PC-3 (cell line): Measurements from ENCODE around the gene CYP39A1. TPM values are rescaled to one million over a fixed set of nuclear protein-coding genes. Genes with fewer than 3 reads are reported as not detected.

Experiments used
- ATAC-seq: fragments of 200-7000 bp; cut with Tn5 transposase; 2 replicates; pipeline ENCODE4 v1.9.1; 2020; ENCODE audit warnings: mild to moderate bottlenecking, moderate library complexity
- BruUV-seq: library from RNA; stranded (reverse); fragments of 400-500 nt; replicated peaks from 2 replicates; lab custom pipeline; 2021; lab: Mats Ljungman, UMichigan
- CTCF ChIA-PET: fragments of 300-600 bp; sonication (Branson Sonifier 250); formaldehyde crosslinking; loops from one replicate; lab custom pipeline; 2022; ENCODE audit warnings: antibody characterized with exemption; lab: Charles Lee
- POLR2A ChIA-PET: fragments of 300-600 bp; sonication (Branson Sonifier 250); formaldehyde crosslinking; loops from one replicate; lab custom pipeline; 2022; ENCODE audit warnings: antibody characterized with exemption; ENCODE audit not compliant: unreplicated experiment; lab: Charles Lee
- DNase-seq: peaks from one replicate; pipeline ENCODE4 v3.0.0-alpha.2; 2015
- H2AFZ ChIP-seq: fragments of 300-600 bp; sonication (generic); 2 replicates; pipeline ENCODE4 v1.6.0; 2016; ENCODE audit warnings: antibody characterized with exemption, low read length
- H3F3A ChIP-seq: fragments of 300-600 bp; sonication (generic); one replicate; pipeline ENCODE4 v1.6.0; 2017; ENCODE audit warnings: antibody characterized with exemption, low read length, control low read depth, mild to moderate bottlenecking; ENCODE audit not compliant: unreplicated experiment
- H3K27ac ChIP-seq: fragments of 300-600 bp; sonication (generic); 2 replicates; pipeline ENCODE4 v1.5.1; 2016; ENCODE audit warnings: mild to moderate bottlenecking, low read length
- H3K27me3 ChIP-seq: fragments of 300-600 bp; sonication (generic); 2 replicates; pipeline ENCODE4 v1.6.1; 2016; ENCODE audit warnings: low read length, mixed read lengths
- H3K36me3 ChIP-seq: fragments of 300-600 bp; sonication (generic); 2 replicates; pipeline ENCODE4 v1.6.1; 2016; ENCODE audit warnings: low read depth, mixed run types, low read length, mixed read lengths
- H3K4me1 ChIP-seq: fragments of 300-600 bp; sonication (generic); 2 replicates; pipeline ENCODE4 v1.5.1; 2016; ENCODE audit warnings: low read length; ENCODE audit not compliant: insufficient read depth
- H3K4me2 ChIP-seq: fragments of 300-600 bp; sonication (generic); 2 replicates; pipeline ENCODE4 v1.6.0; 2016; ENCODE audit warnings: low read length
- H3K4me3 ChIP-seq: fragments of 300-600 bp; sonication (generic); 2 replicates; pipeline ENCODE4 v1.5.1; 2016; ENCODE audit warnings: mild to moderate bottlenecking, low read length, mixed read lengths
- H3K79me2 ChIP-seq: fragments of 300-600 bp; sonication (generic); 2 replicates; pipeline ENCODE4 v1.6.1; 2017; ENCODE audit warnings: low read length, mixed read lengths
- H3K9ac ChIP-seq: fragments of 300-600 bp; sonication (generic); 2 replicates; pipeline ENCODE4 v1.6.0; 2016; ENCODE audit warnings: mild to moderate bottlenecking, low read length
- H3K9me2 ChIP-seq: fragments of 300-600 bp; sonication (generic); replicated peaks from 2 replicates; pipeline ENCODE4 v1.6.1; 2016; ENCODE audit warnings: mixed run types, low read length, mixed read lengths
- H3K9me3 ChIP-seq: fragments of 300-600 bp; sonication (generic); 2 replicates; pipeline ENCODE4 v1.6.1; 2016; ENCODE audit warnings: low read length, mixed read lengths
- H4K20me1 ChIP-seq: fragments of 300-600 bp; sonication (generic); 2 replicates; pipeline ENCODE4 v1.6.1; 2016; ENCODE audit warnings: low read length, mixed read lengths
- CTCF ChIP-seq: fragments of 300-600 bp; sonication (generic); conservative IDR thresholded peaks from 2 replicates; pipeline ENCODE4 v1.5.1; 2017; ENCODE audit warnings: antibody characterized with exemption, low read depth, mild to moderate bottlenecking, low read length
- EZH2 ChIP-seq: fragments of 300-600 bp; sonication (generic); IDR thresholded peaks from one replicate; pipeline ENCODE4 v1.6.1; 2017; ENCODE audit warnings: antibody characterized with exemption, mild to moderate bottlenecking, low read length; ENCODE audit not compliant: unreplicated experiment
- EZH2phosphoT487 ChIP-seq: fragments of 300-600 bp; sonication (generic); IDR thresholded peaks from 2 replicates; pipeline ENCODE4 v1.6.1; 2018; ENCODE audit warnings: mild to moderate bottlenecking, antibody characterized with exemption, low read length, borderline replicate concordance
- intact Hi-C: fragments of 100-400 bp; cut with micrococcal nuclease; formaldehyde crosslinking; loops from 2 replicates; pipeline ENCODE4 v1.9.0; 2023
- total RNA-seq: library from RNA; depleted of rRNA; stranded (reverse); fragments of >200 nt; gene quantifications from 2 replicates; pipeline ENCODE4 v1.2.3, GENCODE V29; 2014

CYP39A1 gene
- total RNA-seq, 1 experiment from 2014 or later, result 0.66 TPM

GRCh38 chr6:46688966-46689335, 36.3 kb upstream of the CYP39A1 start:
- no peak overlapping the region for H3K4me3 ChIP-seq
- no peaks in the 10 kb centered on the region for H3K9me3 ChIP-seq
- no peak overlapping the region for H3K4me2 ChIP-seq
- no peak for DNase-seq
- no peak overlapping the region for H3K9ac ChIP-seq
- ATAC-seq, result no peak
- H3K4me1 ChIP-seq, result no peaks in the 10 kb centered on the region; the same call in 1 of the 2 replicates
- no peaks in the 10 kb centered on the region for H4K20me1 ChIP-seq
- H3K27ac ChIP-seq, result no peak overlapping the region
- ChIA-PET CTCF (no interaction called here), POLR2A (no interaction called here)
- H3K9me2 ChIP-seq, result no peaks in the 10 kb centered on the region
- TF ChIP-seq EZH2phosphoT487 (no peak), EZH2 (no peak), CTCF (no peak)
- BruUV-seq, result no TSS peak
- intact Hi-C loops, result no loop called here
- H3K36me3 ChIP-seq, result no peaks in the 10 kb centered on the region
- no peak overlapping the region for H2AFZ ChIP-seq
- no peaks in the 10 kb centered on the region for H3F3A ChIP-seq
- no peaks in the 10 kb centered on the region for H3K79me2 ChIP-seq
- H3K27me3 ChIP-seq, result no peaks in the 10 kb centered on the region

GRCh38 chr6:46688117-46688965, 35.7 kb upstream of the CYP39A1 start:
- no peak for ATAC-seq
- BruUV-seq, result no TSS peak
- Histone ChIP-seq H3K9ac (no peak overlapping the region), H3K27ac (no peak overlapping the region), H3K4me2 (no peak overlapping the region), H3K4me3 (no peak overlapping the region), H3K9me3 (no peaks in the 10 kb centered on the region), H3K79me2 (no peaks in the 10 kb centered on the region), H3K4me1 (no peaks in the 10 kb centered on the region; the same call in 1 of the 2 replicates), H3F3A (no peaks in the 10 kb centered on the region), H2AFZ (no peak overlapping the region), H3K36me3 (no peaks in the 10 kb centered on the region), H4K20me1 (no peaks in the 10 kb centered on the region), H3K9me2 (no peaks in the 10 kb centered on the region), H3K27me3 (no peaks in the 10 kb centered on the region)
- TF ChIP-seq EZH2 (no peak), EZH2phosphoT487 (no peak), CTCF (no peak)
- no peak for DNase-seq
- ChIA-PET POLR2A (no interaction called here), CTCF (no interaction called here)
- intact Hi-C loops, result no loop called here

- no peak within 1 kb of the TSS for H2AFZ ChIP-seq
- no peaks in the 10 kb centered on the region for H3K79me2 ChIP-seq
- intact Hi-C loops, result no loop called here
- no peak for TF ChIP-seq CTCF
- no peak for TF ChIP-seq EZH2phosphoT487
- no peak for TF ChIP-seq EZH2
- no peaks in the 10 kb centered on the region for H3K36me3 ChIP-seq
- no peaks in the 10 kb centered on the region; the same call in 1 of the 2 replicates for H3K4me1 ChIP-seq
- no peaks in the 10 kb centered on the region for H4K20me1 ChIP-seq
- no peak within 1 kb of the TSS for H3K9ac ChIP-seq
- no peaks in the 10 kb centered on the region for H3K27me3 ChIP-seq
- no peaks in the 10 kb centered on the region for H3K9me3 ChIP-seq
- POLR2A ChIA-PET, result no interaction called here
- no peaks in the 10 kb centered on the region for H3F3A ChIP-seq
- ATAC-seq (no peak), DNase-seq (no peak)
- no peak within 1 kb of the TSS for H3K4me3 ChIP-seq
- CTCF ChIA-PET, result no interaction called here
- BruUV-seq, result no TSS peak
- no peak within 1 kb of the TSS for H3K4me2 ChIP-seq
- H3K27ac ChIP-seq, result no peak within 1 kb of the TSS
- no peaks in the 10 kb centered on the region for H3K9me2 ChIP-seq
Observed at GRCh38 chr6:46687619-46688097, 35.0 kb upstream of the CYP39A1 start, which contains the start of gene TDRD6. Gene TDRD6, plus strand, starts transcription at chr6:46687885. Its CDS starts 244 bp downstream, at chr6:46688129.
